Activated T-helper 9 cell treated with anti-CD3 and anti-CD28 coated beads, Interleukin-2, amount 50 U/mL, for 16 hours (primary cell): ENCODE data around the gene MPND.

ENCODE experiments used
- DNase-seq: peaks from one replicate; pipeline ENCODE4 v3.0.0-alpha.2; 2020; ENCODE audit warnings: low read depth

MPND gene

GRCh38 chr19:4403005-4403761 is 59.8 kb downstream of the MPND start:
- DNase-seq = no peak

- no peak for DNase-seq
Measured at GRCh38 chr19:4405977-4406376, 62.6 kb downstream of the MPND start.

GRCh38 chr19:4406626-4407025 is 63.3 kb downstream of the MPND start:
- DNase-seq = no peak

GRCh38 chr19:4409123-4409933 is 66.0 kb downstream of the MPND start:
- DNase-seq = no peak
